HEK293T (cell line): Measurements from ENCODE around the gene GLMP.

Source experiments
- ARNT ChIP-seq: fragments of 450-650 bp; IDR thresholded peaks from 2 replicates; pipeline ENCODE4 v1.6.1; 2017; ENCODE audit warnings: mild to moderate bottlenecking
- ZNF384 ChIP-seq: fragments of 450-650 bp; IDR thresholded peaks from 2 replicates; pipeline ENCODE4 v1.6.1; 2016

- no peak for TF ChIP-seq ARNT
- no peak for TF ChIP-seq ZNF384
Observed at GRCh38 chr1:156289857-156290256, 5.6 kb downstream of the GLMP start.
